Measurements from ENCODE around the gene GHRHR.

- no peak for TF ChIP-seq POLR2A (IDR thresholded peaks at IDR 0.05; ENCODE audit: low read length)
- no peak for TF ChIP-seq GATA1 (IDR thresholded peaks at IDR 0.05; ENCODE audit: low read depth, low read length)
Observed at GRCh38 chr7:30969604-30969970, 5.8 kb downstream of the GHRHR start.

Data from erythroblast (primary cell).